HUES64 (cell line): Measurements from ENCODE around the gene TLDC2.

Source experiments
- H3K27ac ChIP-seq: 2 replicates; pipeline ENCODE4 v1.7.0; 2013; ENCODE audit warnings: low read depth, low read length, inconsistent platforms
- H3K27me3 ChIP-seq: 2 replicates; pipeline ENCODE4 v1.6.1; 2013; ENCODE audit warnings: mild to moderate bottlenecking, low read length; ENCODE audit not compliant: insufficient read depth
- H3K36me3 ChIP-seq: 2 replicates; pipeline ENCODE4 v1.6.1; 2013; ENCODE audit warnings: mild to moderate bottlenecking, low read length; ENCODE audit not compliant: insufficient read depth
- H3K4me1 ChIP-seq: 2 replicates; pipeline ENCODE4 v1.6.1; 2013; ENCODE audit warnings: mild to moderate bottlenecking, low read length, moderate library complexity; ENCODE audit not compliant: insufficient read depth
- H3K4me3 ChIP-seq: 2 replicates; pipeline ENCODE4 v1.5.1; 2013; ENCODE audit warnings: mild to moderate bottlenecking, low read length, moderate library complexity
- H3K9ac ChIP-seq: 2 replicates; pipeline ENCODE4 v1.6.1; 2013; ENCODE audit warnings: mild to moderate bottlenecking, low read depth, low read length
- H3K9me3 ChIP-seq: 2 replicates; pipeline ENCODE4 v1.6.1; 2013; ENCODE audit warnings: low read depth, low read length; ENCODE audit not compliant: insufficient read depth
- WGBS: fragments of 150-250, 120-280 bp; methylation state at CpG from one replicate; pipeline ENCODE4 v1.1.7; 2013; ENCODE audit warnings: missing lambda C conversion rate; 5-methylcytosine and 5-hydroxymethylcytosine counted together

Gene TLDC2

DNA sequence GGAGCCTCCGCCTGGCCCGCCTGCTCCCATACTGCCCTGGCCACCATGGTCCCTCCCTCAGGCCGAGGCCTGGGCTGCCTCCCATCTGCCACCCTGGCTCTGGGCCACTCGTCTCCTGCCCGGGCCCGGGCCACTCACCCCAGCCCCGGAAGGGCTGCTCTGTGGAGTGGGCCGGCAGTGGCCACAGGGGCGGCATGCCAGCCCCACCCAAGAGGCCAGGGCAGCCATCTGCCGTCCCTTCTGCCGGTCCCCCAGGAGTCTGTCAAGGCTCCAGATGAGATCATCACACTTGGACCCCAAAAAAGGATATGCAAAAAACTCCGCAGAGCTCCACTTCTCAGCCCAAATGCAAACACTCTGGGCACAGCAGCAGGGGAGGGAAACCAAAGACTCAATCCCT is 23.8 kb upstream of the TLDC2 start:
- H3K9ac ChIP-seq = no peak overlapping the region

DNA sequence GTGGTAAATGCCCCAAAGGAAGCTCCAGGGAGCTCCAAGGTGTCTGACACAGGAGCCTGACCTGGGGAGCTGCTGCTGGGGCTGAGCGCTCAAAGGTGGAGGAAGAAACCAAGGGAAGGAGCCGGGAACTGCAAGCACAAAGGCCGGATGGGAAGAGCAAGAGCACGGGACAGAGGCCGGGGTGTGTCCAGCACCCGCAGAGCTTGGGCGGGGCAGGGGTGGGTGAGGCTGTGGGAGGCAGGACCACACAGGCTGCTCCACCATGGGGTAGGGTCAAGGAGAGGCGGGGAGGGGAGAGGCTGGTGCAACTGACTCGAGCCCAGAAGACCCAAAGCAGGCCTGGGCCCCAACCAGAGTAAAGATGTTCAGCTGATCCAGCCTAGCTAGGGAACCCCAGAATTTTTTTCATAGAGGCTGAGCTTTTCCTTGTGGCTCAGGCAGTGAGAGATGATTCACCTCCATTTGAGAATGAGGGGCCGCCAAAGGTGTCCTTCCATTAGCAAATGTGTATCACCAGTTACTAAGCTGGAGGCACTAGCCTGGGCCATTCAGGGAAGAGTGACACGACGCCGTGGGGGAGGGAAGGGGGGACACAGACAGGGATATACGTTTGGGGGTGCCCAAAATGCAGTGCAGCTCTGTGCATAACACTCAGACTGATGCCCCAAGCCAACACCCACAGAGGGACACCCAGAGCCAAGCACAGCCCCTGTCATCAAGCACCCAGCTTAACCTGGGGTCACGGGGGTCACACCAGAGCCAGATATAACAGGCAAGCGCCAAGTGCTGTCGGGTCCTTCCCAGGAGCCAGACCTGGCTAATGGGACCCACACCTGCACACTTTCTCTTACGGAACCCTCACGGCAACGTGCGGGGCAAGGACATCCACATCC is 21.3 kb upstream of the TLDC2 start:
- Histone ChIP-seq H3K9me3 (peaks cover 5% of the 10 kb centered on the region), H3K9ac (no peak overlapping the region), H3K4me1 (peaks cover 6% of the 10 kb centered on the region), H3K27ac (no peak overlapping the region), H3K36me3 (peaks cover 3% of the 10 kb centered on the region), H3K4me3 (no peak overlapping the region), H3K27me3 (no peaks in the 10 kb centered on the region)
- WGBS = 74% methylated on average over 21 of the region's 21 CpGs

More for the DNA sequence above, 23.8 kb upstream of the TLDC2 start:
- peaks cover 5% of the 10 kb centered on the region for H3K9me3 ChIP-seq
- no peak overlapping the region for H3K4me3 ChIP-seq
- WGBS = 95% methylated on average over 12 of the region's 12 CpGs
- H3K36me3 ChIP-seq = peaks cover 3% of the 10 kb centered on the region
- peaks cover 6% of the 10 kb centered on the region for H3K4me1 ChIP-seq
- H3K27me3 ChIP-seq = no peaks in the 10 kb centered on the region
- H3K27ac ChIP-seq = no peak overlapping the region

DNA sequence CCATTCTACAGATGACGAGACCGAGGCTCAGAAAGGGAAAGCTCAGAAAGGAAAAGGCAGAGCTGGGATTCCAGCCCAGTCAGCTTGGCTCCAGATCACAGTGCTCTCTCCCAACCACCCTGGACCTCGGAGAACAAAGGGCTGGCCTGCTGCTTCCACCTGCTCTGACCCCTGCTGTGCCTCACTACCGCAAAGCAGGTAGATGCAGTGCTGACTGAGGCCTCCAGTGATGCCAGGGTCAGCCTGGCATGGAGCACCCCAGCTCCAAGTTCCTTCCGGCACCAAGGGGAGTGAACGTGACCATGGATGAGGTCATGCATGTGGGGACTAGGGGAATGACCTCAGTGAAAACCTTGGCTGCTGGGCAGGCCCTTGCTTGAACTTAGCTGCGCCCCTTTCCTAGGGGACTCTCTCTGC is 20.7 kb upstream of the TLDC2 start:
- Histone ChIP-seq H3K27me3 (no peaks in the 10 kb centered on the region), H3K36me3 (peaks cover 3% of the 10 kb centered on the region), H3K4me3 (no peak overlapping the region), H3K27ac (no peak overlapping the region), H3K9me3 (peaks cover 5% of the 10 kb centered on the region), H3K4me1 (peaks cover 6% of the 10 kb centered on the region), H3K9ac (no peak overlapping the region)
- WGBS = 86% methylated on average over 7 of the region's 7 CpGs

- H3K9ac ChIP-seq = no peak overlapping the region
- WGBS = 87% methylated on average over 3 of the region's 3 CpGs
- H3K4me1 ChIP-seq = peaks cover 7% of the 10 kb centered on the region
- H3K36me3 ChIP-seq = no peaks in the 10 kb centered on the region
- H3K4me3 ChIP-seq = no peak overlapping the region
- no peaks in the 10 kb centered on the region for H3K27me3 ChIP-seq
- no peaks in the 10 kb centered on the region for H3K9me3 ChIP-seq
- no peak overlapping the region for H3K27ac ChIP-seq
Observed at GRCh38 chr20:36856195-36856594, 19.7 kb upstream of the TLDC2 start.

- Histone ChIP-seq H3K9me3 (no peaks in the 10 kb centered on the region), H3K36me3 (no peaks in the 10 kb centered on the region), H3K27me3 (peaks cover 3% of the 10 kb centered on the region; the same call in 1 of the 2 replicates), H3K4me1 (peaks cover 14% of the 10 kb centered on the region), H3K4me3 (no peak overlapping the region), H3K27ac (no peak overlapping the region), H3K9ac (no peak overlapping the region)
- WGBS = 89% methylated on average over 17 of the region's 17 CpGs
Observed at GRCh38 chr20:36856691-36857635, 19.0 kb upstream of the TLDC2 start.

DNA sequence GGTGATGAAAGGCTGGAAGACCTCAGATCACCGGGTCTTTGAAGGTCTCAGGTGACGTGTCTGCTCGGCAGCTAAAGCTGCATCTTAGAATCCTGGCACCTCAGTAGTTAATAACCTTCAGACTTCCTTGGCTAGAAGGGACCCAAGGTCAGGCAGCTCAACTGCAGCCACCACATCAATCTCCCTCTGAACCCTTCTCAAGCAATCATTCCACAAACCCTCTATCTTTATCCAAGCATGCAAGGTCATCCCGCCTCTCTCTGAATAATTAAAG is 16.7 kb upstream of the TLDC2 start:
- no peaks in the 10 kb centered on the region for H3K9me3 ChIP-seq
- WGBS = 87% methylated on average over 4 of the region's 4 CpGs
- no peak overlapping the region for H3K27ac ChIP-seq
- peaks cover 7% of the 10 kb centered on the region; the same call in 1 of the 2 replicates for H3K27me3 ChIP-seq
- H3K9ac ChIP-seq = no peak overlapping the region
- peaks cover 14% of the 10 kb centered on the region for H3K4me1 ChIP-seq
- H3K36me3 ChIP-seq = no peaks in the 10 kb centered on the region
- H3K4me3 ChIP-seq = no peak overlapping the region

GRCh38 chr20:36859700-36860330 is 16.1 kb upstream of the TLDC2 start:
- H3K4me3 ChIP-seq = no peak overlapping the region
- no peaks in the 10 kb centered on the region for H3K9me3 ChIP-seq
- H3K4me1 ChIP-seq = peaks cover 13% of the 10 kb centered on the region
- H3K36me3 ChIP-seq = no peaks in the 10 kb centered on the region
- no peak overlapping the region for H3K27ac ChIP-seq
- H3K27me3 ChIP-seq = peaks cover 7% of the 10 kb centered on the region; the same call in 1 of the 2 replicates
- WGBS = 88% methylated on average over 5 of the region's 6 CpGs
- no peak overlapping the region for H3K9ac ChIP-seq

DNA sequence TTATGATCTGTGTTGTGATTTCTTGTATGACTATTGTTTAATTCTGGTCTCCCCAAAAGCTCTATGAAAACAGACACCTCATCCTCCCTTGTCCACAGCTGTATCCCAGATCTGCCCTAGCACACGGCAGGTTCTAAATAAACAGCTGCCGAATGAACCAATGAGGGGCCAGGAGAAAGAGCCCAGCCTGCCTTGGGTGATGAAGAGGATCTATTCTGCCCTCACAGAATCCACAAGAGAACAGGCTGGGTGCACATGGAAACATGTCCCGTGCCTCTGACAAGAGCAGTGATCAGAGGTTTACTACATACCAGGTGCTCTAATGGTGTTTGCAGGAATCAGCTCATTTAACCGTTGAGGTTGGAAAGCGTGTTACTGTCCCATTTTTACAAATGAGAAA is 15.6 kb upstream of the TLDC2 start:
- peaks cover 7% of the 10 kb centered on the region; the same call in 1 of the 2 replicates for H3K27me3 ChIP-seq
- peaks cover 14% of the 10 kb centered on the region for H3K4me1 ChIP-seq
- no peak overlapping the region for H3K4me3 ChIP-seq
- H3K36me3 ChIP-seq = no peaks in the 10 kb centered on the region
- 95% methylated on average over 5 of the region's 5 CpGs for WGBS
- no peak overlapping the region for H3K27ac ChIP-seq
- no peak overlapping the region for H3K9ac ChIP-seq
- no peaks in the 10 kb centered on the region for H3K9me3 ChIP-seq

- Histone ChIP-seq H3K27ac (no peak overlapping the region), H3K4me3 (peak overlapping the region; percentile 54; the same call in 1 of the 2 replicates), H3K9me3 (no peaks in the 10 kb centered on the region), H3K4me1 (peaks cover 15% of the 10 kb centered on the region), H3K36me3 (no peaks in the 10 kb centered on the region), H3K27me3 (peaks cover 7% of the 10 kb centered on the region; the same call in 1 of the 2 replicates), H3K9ac (no peak overlapping the region)
- 93% methylated on average over 14 of the region's 14 CpGs for WGBS
Observed at GRCh38 chr20:36860811-36861624, 14.9 kb upstream of the TLDC2 start.

DNA sequence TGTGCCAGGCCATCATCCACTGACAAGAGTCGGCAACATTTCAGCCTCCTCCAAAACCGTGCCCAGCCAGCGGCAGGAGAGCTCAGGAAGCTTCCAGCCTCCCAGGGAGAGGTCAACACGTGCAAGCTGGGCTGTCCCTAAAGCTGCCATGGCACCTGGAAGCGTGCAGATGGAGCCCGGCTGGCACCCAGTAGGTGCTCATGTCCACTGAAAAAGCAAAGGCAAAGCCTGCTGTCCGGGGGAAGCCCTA is 14.4 kb upstream of the TLDC2 start:
- Histone ChIP-seq H3K27me3 (peaks cover 7% of the 10 kb centered on the region; the same call in 1 of the 2 replicates), H3K4me3 (peak overlapping the region; percentile 54), H3K9ac (0 out of 2 replicates have a peak overlapping the region, but pooled peaks have one; percentile 80), H3K9me3 (no peaks in the 10 kb centered on the region), H3K36me3 (no peaks in the 10 kb centered on the region), H3K27ac (no peak overlapping the region), H3K4me1 (peaks cover 15% of the 10 kb centered on the region)
- 69% methylated on average over 7 of the region's 7 CpGs for WGBS
